ENCODE data around the gene MARCHF3. TPM values are rescaled to one million over a fixed set of nuclear protein-coding genes. Genes with fewer than 3 reads are reported as not detected.

The MARCHF3 gene
- total RNA-seq = 1 to 10 TPM; 1.1 to 1.5 TPM

GRCh38 chr5:127030259-127031146 lies at the start of gene MARCHF3:
Gene MARCHF3 (minus strand): TSS chr5:127030558. CDS start chr5:126918171, 112,387 bp downstream.
- peak within 1 kb of the TSS; percentile 86 for H3K4me3 Mint-ChIP-seq
- CTCF ChIA-PET = interaction anchor here (1.1 kb wide), 1 partner anchor 28 kb away, joined by 3 read pairs; no protein-coding TSS in a partner anchor
- peak; percentile 93 for DNase-seq
- H3K36me3 Mint-ChIP-seq (ENCODE audit: low read depth) = no peaks in the 10 kb centered on the region
- peak within 1 kb of the TSS; percentile 86 for H3K27ac Mint-ChIP-seq
- POLR2A ChIA-PET = no interaction called here
- no peaks in the 10 kb centered on the region for H3K9me3 Mint-ChIP-seq
- peaks cover 37% of the 10 kb centered on the region for H3K27me3 Mint-ChIP-seq
- peaks cover 19% of the 10 kb centered on the region for H3K4me1 Mint-ChIP-seq

DNA sequence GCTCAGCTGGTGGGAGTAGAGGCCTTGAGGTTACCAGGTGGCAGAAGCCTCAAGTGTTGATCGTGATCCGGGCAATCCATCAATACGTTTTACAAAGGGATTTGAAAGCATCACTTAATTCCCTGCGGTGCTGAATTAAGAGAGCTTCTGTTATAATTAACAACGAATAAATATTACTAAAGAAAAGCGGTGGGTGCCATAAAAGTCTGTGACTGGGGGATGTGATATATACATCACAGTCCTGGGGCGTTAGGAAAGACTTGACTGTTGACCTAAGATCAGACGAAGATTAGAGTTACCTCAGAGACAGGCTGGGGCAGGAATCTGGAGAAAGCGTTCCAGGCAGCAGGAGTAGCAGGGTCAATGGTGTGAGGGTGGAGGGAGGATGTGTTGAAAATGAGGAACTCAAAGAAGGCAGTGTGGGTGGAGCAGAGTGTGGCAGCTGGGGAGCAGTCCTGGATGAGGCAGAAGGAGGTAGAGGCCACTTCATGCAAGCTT lies 49.7 kb upstream of the MARCHF3 start:
- Mint-ChIP-seq H3K27me3 (peaks cover 3% of the 10 kb centered on the region), H3K4me3 (no peak overlapping the region), H3K36me3 (ENCODE audit: low read depth) (no peaks in the 10 kb centered on the region), H3K4me1 (no peaks in the 10 kb centered on the region), H3K27ac (no peak overlapping the region), H3K9me3 (no peaks in the 10 kb centered on the region)
- CTCF ChIA-PET = no interaction called here
- POLR2A ChIA-PET = no interaction called here
- DNase-seq = no peak

- Mint-ChIP-seq H3K27me3 (peaks cover 3% of the 10 kb centered on the region), H3K9me3 (peaks cover 4% of the 10 kb centered on the region), H3K4me3 (no peak overlapping the region), H3K4me1 (peaks cover 17% of the 10 kb centered on the region), H3K27ac (no peak overlapping the region), H3K36me3 (ENCODE audit: low read depth) (peaks cover 6% of the 10 kb centered on the region)
- no peak for DNase-seq
- CTCF ChIA-PET = interaction anchor here (1.0 kb wide), 1 partner anchor 134 kb away, joined by 3 read pairs; no protein-coding TSS in a partner anchor
- POLR2A ChIA-PET = no interaction called here
Observed at GRCh38 chr5:127077366-127077765, 47.0 kb upstream of the MARCHF3 start.

GRCh38 chr5:127076315-127077129 lies 46.2 kb upstream of the MARCHF3 start:
- no peak for DNase-seq
- ChIA-PET POLR2A (no interaction called here), CTCF (interaction anchor here (1.0 to 1.8 kb wide), 2 partner anchors 10 to 133 kb away, joined by 3 to 5 read pairs; no protein-coding TSS in a partner anchor)
- Mint-ChIP-seq H3K4me3 (no peak overlapping the region), H3K4me1 (peaks cover 20% of the 10 kb centered on the region), H3K27me3 (peaks cover 3% of the 10 kb centered on the region), H3K36me3 (ENCODE audit: low read depth) (peaks cover 6% of the 10 kb centered on the region), H3K9me3 (peaks cover 4% of the 10 kb centered on the region), H3K27ac (no peak overlapping the region)

DNA sequence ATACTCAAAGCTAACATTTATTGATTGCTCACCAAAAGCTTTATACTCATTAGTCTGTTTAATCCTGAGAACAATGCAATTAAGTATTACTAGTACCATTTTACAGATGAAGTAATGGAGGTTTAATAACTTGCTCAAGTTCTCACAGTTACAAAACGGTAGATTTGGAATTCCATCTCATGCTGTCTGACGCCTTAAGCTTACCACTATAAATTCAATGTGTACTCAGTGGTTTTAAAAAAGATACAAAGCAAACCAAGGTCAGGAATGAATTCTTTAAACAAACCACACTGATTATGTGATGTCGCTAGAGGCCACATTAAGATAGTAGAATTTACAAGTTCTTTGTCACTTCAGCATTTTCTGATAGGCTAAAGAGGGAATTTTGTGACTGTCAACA lies 44.1 kb upstream of the MARCHF3 start:
- CTCF ChIA-PET = interaction anchor here (1.8 kb wide), 1 partner anchor 12 kb away, joined by 5 read pairs; no protein-coding TSS in a partner anchor
- H3K27me3 Mint-ChIP-seq = no peaks in the 10 kb centered on the region
- peaks cover 14% of the 10 kb centered on the region for H3K36me3 Mint-ChIP-seq (ENCODE audit: low read depth)
- H3K4me1 Mint-ChIP-seq = peaks cover 20% of the 10 kb centered on the region
- POLR2A ChIA-PET = no interaction called here
- peaks cover 4% of the 10 kb centered on the region for H3K9me3 Mint-ChIP-seq
- H3K27ac Mint-ChIP-seq = no peak overlapping the region
- no peak overlapping the region for H3K4me3 Mint-ChIP-seq
- no peak for DNase-seq

- peak; percentile 70 for DNase-seq
- POLR2A ChIA-PET = interaction anchor here (0.6 kb wide), 1 partner anchor 295 kb away, joined by 3 read pairs; no protein-coding TSS in a partner anchor
- Mint-ChIP-seq H3K27ac (peak within 1 kb of the TSS; percentile 92), H3K36me3 (ENCODE audit: low read depth) (peaks cover 21% of the 10 kb centered on the region), H3K27me3 (no peaks in the 10 kb centered on the region), H3K4me3 (peak within 1 kb of the TSS; percentile 88), H3K4me1 (peaks cover 20% of the 10 kb centered on the region), H3K9me3 (peaks cover 4% of the 10 kb centered on the region)
- CTCF ChIA-PET = interaction anchor here (1.1 to 1.4 kb wide), 2 partner anchors 10 to 17 kb away, joined by 3 to 5 read pairs; no protein-coding TSS in a partner anchor
Observed at GRCh38 chr5:127072861-127073846, 42.8 kb upstream of the MARCHF3 start, which contains the start of gene C5orf63. Gene C5orf63 (minus strand): TSS chr5:127073502. CDS start chr5:127058995, 14,507 bp downstream.

DNA sequence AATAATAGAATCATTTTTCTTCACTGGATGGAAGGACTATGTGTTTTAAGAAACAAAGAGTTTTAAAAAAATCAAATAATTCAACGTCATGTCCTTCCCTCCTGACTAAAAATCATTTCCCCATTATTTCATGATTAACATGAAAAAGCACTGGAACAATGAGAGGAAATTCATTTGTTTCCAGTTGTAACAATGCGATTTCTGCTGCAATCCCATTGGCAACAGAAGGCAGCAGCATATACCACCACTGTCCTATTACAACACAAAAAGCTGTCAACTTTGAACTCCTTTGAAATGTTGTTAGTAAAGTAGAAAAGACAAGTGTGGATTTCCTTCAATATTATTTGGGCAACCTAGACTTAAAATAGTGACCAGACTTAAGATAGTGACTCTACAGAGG lies 39.9 kb upstream of the MARCHF3 start:
- no peak overlapping the region for H3K27ac Mint-ChIP-seq
- H3K36me3 Mint-ChIP-seq (ENCODE audit: low read depth) = peaks cover 22% of the 10 kb centered on the region
- CTCF ChIA-PET = no interaction called here

DNA sequence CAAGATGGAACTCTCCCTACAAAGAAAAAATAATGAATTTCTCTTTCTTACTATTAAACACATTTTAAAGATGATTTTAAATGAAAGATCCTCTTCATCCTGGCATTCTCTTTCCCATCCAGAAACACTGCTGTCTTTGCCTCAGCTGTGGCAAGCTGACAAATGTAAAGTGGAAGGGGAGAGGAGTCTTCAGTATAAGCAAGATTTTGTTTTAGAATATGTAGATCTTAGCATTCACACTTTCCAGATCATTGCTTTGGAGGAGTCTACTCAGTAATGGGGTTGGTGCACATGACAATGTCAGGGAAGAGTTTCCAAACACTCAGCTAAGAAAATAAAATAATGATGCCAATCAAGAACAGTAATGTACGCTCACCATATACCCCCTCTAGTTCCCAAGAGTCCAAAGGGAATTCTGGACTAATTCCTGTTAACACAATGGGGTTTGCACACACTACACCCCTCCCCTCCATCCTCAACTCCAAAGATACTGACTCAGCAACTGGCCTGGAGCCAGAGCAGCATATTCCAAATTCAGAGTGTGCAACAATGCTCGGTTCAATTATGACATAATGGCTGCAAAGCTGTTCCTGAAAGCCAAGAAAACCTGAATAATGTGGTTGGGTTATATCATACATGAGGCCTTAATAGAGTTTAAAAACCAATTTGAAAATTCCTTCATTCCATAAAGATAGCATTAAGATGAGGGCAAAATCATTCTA lies 38.3 kb upstream of the MARCHF3 start:
- Mint-ChIP-seq H3K4me3 (no peak overlapping the region), H3K4me1 (peaks cover 15% of the 10 kb centered on the region), H3K36me3 (ENCODE audit: low read depth) (peaks cover 19% of the 10 kb centered on the region), H3K27ac (no peak overlapping the region), H3K9me3 (no peaks in the 10 kb centered on the region), H3K27me3 (no peaks in the 10 kb centered on the region)
- ChIA-PET CTCF (interaction anchor here (1.7 kb wide), 1 partner anchor 9 kb away, joined by 9 read pairs; no protein-coding TSS in a partner anchor), POLR2A (no interaction called here)
- no peak for DNase-seq

More for the DNA sequence above, 39.9 kb upstream of the MARCHF3 start:
- Mint-ChIP-seq H3K4me3 (no peak overlapping the region), H3K4me1 (peaks cover 20% of the 10 kb centered on the region), H3K9me3 (peaks cover 4% of the 10 kb centered on the region), H3K27me3 (no peaks in the 10 kb centered on the region)
- POLR2A ChIA-PET = no interaction called here
- DNase-seq = no peak

- no peak overlapping the region for H3K27ac Mint-ChIP-seq
- no peak overlapping the region for H3K4me3 Mint-ChIP-seq
- H3K9me3 Mint-ChIP-seq = no peaks in the 10 kb centered on the region
- ChIA-PET CTCF (no interaction called here), POLR2A (no interaction called here)
- no peak for DNase-seq
- no peaks in the 10 kb centered on the region for H3K27me3 Mint-ChIP-seq
- peaks cover 18% of the 10 kb centered on the region for H3K36me3 Mint-ChIP-seq (ENCODE audit: low read depth)
- no peaks in the 10 kb centered on the region for H3K4me1 Mint-ChIP-seq
Observed at GRCh38 chr5:127066721-127067120, 36.4 kb upstream of the MARCHF3 start.

- ChIA-PET POLR2A (no interaction called here), CTCF (interaction anchor here (0.8 kb wide), 1 partner anchor 379 kb away, joined by 3 read pairs; no protein-coding TSS in a partner anchor)
- Mint-ChIP-seq H3K4me1 (peaks cover 13% of the 10 kb centered on the region), H3K4me3 (no peak overlapping the region), H3K27ac (no peak overlapping the region), H3K36me3 (ENCODE audit: low read depth) (peaks cover 9% of the 10 kb centered on the region), H3K27me3 (no peaks in the 10 kb centered on the region), H3K9me3 (no peaks in the 10 kb centered on the region)
- DNase-seq = no peak
Observed at GRCh38 chr5:127064253-127064840, 34.0 kb upstream of the MARCHF3 start.

Measured in activated CD4-positive, alpha-beta T cell treated with anti-CD3 and anti-CD28 coated beads, Interleukin-2, amount 10 ng/mL, durations not matched to agents 7 days and 5 days (primary cell).